HEK293T (cell line): Measurements from ENCODE around the gene TNIK.

Experiments used
- ARNT ChIP-seq: fragments of 450-650 bp; IDR thresholded peaks from 2 replicates; pipeline ENCODE4 v1.6.1; 2017; ENCODE audit warnings: mild to moderate bottlenecking
- BHLHE40 ChIP-seq: fragments of 450-650 bp; IDR thresholded peaks from 2 replicates; pipeline ENCODE4 v1.6.1; 2016; ENCODE audit warnings: mild to moderate bottlenecking, moderate library complexity, borderline replicate concordance
- FOXA1 ChIP-seq: fragments of 450-650 bp; IDR thresholded peaks from 2 replicates; pipeline ENCODE4 v1.6.1; 2016; ENCODE audit warnings: mild to moderate bottlenecking
- FOXK2 ChIP-seq: fragments of 450-650 bp; IDR thresholded peaks from 2 replicates; pipeline ENCODE4 v1.6.1; 2016; ENCODE audit warnings: mild to moderate bottlenecking
- FOXM1 ChIP-seq: fragments of 450-650 bp; IDR thresholded peaks from 2 replicates; pipeline ENCODE4 v1.6.1; 2017; ENCODE audit warnings: mild to moderate bottlenecking, borderline replicate concordance
- L3MBTL2 ChIP-seq: fragments of 450-650 bp; conservative IDR thresholded peaks from 2 replicates; pipeline ENCODE4 v1.6.1; 2016; ENCODE audit warnings: mild to moderate bottlenecking
- LEF1 ChIP-seq: fragments of 450-650 bp; IDR thresholded peaks from 2 replicates; pipeline ENCODE4 v1.6.1; 2017; ENCODE audit warnings: mild to moderate bottlenecking, borderline replicate concordance
- SP1 ChIP-seq: fragments of 450-650 bp; IDR thresholded peaks from 2 replicates; pipeline ENCODE4 v1.6.1; 2017
- SUZ12 ChIP-seq: fragments of 450-650 bp; IDR thresholded peaks from 2 replicates; pipeline ENCODE4 v1.6.1; 2016; ENCODE audit warnings: mild to moderate bottlenecking
- TARDBP ChIP-seq: fragments of 450-650 bp; IDR thresholded peaks from 2 replicates; pipeline ENCODE4 v1.6.1; 2016
- TF ChIP-seq, protein P1 (sequence below): fragments of 450-650 bp; IDR thresholded peaks from 2 replicates; pipeline ENCODE4 v1.6.1; 2016

GRCh38 chr3:171183042-171183441, 277.2 kb downstream of the TNIK start:
- TF ChIP-seq FOXK2 (no peak), SUZ12 (no peak), L3MBTL2 (no peak), SP1 (no peak), ARNT (no peak), FOXM1 (no peak), LEF1 (no peak), FOXA1 (no peak), TARDBP (no peak), BHLHE40 (no peak)
- TF ChIP-seq, protein P1, sequence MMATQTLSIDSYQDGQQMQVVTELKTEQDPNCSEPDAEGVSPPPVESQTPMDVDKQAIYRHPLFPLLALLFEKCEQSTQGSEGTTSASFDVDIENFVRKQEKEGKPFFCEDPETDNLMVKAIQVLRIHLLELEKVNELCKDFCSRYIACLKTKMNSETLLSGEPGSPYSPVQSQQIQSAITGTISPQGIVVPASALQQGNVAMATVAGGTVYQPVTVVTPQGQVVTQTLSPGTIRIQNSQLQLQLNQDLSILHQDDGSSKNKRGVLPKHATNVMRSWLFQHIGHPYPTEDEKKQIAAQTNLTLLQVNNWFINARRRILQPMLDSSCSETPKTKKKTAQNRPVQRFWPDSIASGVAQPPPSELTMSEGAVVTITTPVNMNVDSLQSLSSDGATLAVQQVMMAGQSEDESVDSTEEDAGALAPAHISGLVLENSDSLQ: no peak
